ENCODE data around the gene HCFC1.

HCFC1 gene

GRCh38 chrX:153932220-153932915 is 39.2 kb downstream of the HCFC1 start:
- no peak for TF ChIP-seq CTCF (IDR thresholded peaks at IDR 0.05; ENCODE audit: low read depth, low read length, missing control alignments)
- in situ Hi-C loops (cut with HindIII; ENCODE audit: low pct_ligation_motif_present, low sequenced_read_pairs) = no loop called here
- Histone ChIP-seq H3K4me3 (ENCODE audit: low read depth, low read length) (no peak overlapping the region), H3K27me3 (replicated peaks) (no peaks in the 10 kb centered on the region), H3K36me3 (replicated peaks) (peaks cover 10% of the 10 kb centered on the region), H3K27ac (no peak overlapping the region)
- DNase-seq = no peak

GRCh38 chrX:153931748-153932147 is 39.9 kb downstream of the HCFC1 start:
- Histone ChIP-seq H3K27ac (no peak overlapping the region), H3K36me3 (replicated peaks) (peaks cover 10% of the 10 kb centered on the region), H3K4me3 (ENCODE audit: low read depth, low read length) (no peak overlapping the region), H3K27me3 (replicated peaks) (no peaks in the 10 kb centered on the region)
- no peak for DNase-seq
- in situ Hi-C loops (cut with HindIII; ENCODE audit: low pct_ligation_motif_present, low sequenced_read_pairs) = no loop called here
- no peak for TF ChIP-seq CTCF (IDR thresholded peaks at IDR 0.05; ENCODE audit: low read depth, low read length, missing control alignments)

DNA sequence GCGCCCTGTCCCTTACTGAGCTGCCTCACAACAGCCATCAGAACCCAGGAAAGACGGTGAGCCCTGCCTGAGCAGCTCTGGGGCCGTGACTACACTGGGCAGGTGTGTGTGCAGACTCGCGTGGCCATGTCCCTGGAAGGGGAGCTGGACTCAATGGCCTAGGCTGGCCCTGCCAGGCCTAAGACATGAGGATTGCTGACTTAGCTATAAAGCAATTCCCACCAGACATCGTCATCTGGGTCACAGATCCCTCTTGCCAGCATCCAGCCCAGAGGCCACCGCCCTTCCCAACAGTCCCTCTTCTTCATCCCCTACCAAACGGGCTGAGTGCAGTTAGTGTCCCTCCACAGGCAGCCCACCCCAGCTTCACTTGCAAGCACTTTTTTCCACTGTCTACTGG is 40.5 kb downstream of the HCFC1 start:
- H3K27ac ChIP-seq = no peak overlapping the region
- H3K27me3 ChIP-seq (replicated peaks) = no peaks in the 10 kb centered on the region
- peaks cover 10% of the 10 kb centered on the region for H3K36me3 ChIP-seq (replicated peaks)
- DNase-seq = no peak
- no peak for TF ChIP-seq CTCF (IDR thresholded peaks at IDR 0.05; ENCODE audit: low read depth, low read length, missing control alignments)
- in situ Hi-C loops (cut with HindIII; ENCODE audit: low pct_ligation_motif_present, low sequenced_read_pairs) = no loop called here
- H3K4me3 ChIP-seq (ENCODE audit: low read depth, low read length) = no peak overlapping the region

GRCh38 chrX:153930011-153930910 is 41.4 kb downstream of the HCFC1 start:
- Histone ChIP-seq H3K27me3 (replicated peaks) (no peaks in the 10 kb centered on the region), H3K36me3 (replicated peaks) (peaks cover 10% of the 10 kb centered on the region), H3K4me3 (ENCODE audit: low read depth, low read length) (no peak overlapping the region), H3K27ac (no peak overlapping the region)
- DNase-seq = no peak
- no peak for TF ChIP-seq CTCF (IDR thresholded peaks at IDR 0.05; ENCODE audit: low read depth, low read length, missing control alignments)
- in situ Hi-C loops (cut with HindIII; ENCODE audit: low pct_ligation_motif_present, low sequenced_read_pairs) = no loop called here

GRCh38 chrX:153929576-153929975 is 42.0 kb downstream of the HCFC1 start:
- Histone ChIP-seq H3K27ac (no peak overlapping the region), H3K4me3 (ENCODE audit: low read depth, low read length) (no peak overlapping the region), H3K36me3 (replicated peaks) (peaks cover 10% of the 10 kb centered on the region), H3K27me3 (replicated peaks) (no peaks in the 10 kb centered on the region)
- in situ Hi-C loops (cut with HindIII; ENCODE audit: low pct_ligation_motif_present, low sequenced_read_pairs) = no loop called here
- no peak for DNase-seq
- TF ChIP-seq CTCF (IDR thresholded peaks at IDR 0.05; ENCODE audit: low read depth, low read length, missing control alignments) = no peak
